GM13977 (cell line): ENCODE results near the gene PRKAR1B.

Experiments used
- DNase-seq: peaks from one replicate; pipeline ENCODE4 v3.0.0; 2012; ENCODE audit warnings: low spot score
- CTCF ChIP-seq: IDR thresholded peaks from 2 replicates; pipeline ENCODE4 v1.5.1; 2012; ENCODE audit warnings: mild to moderate bottlenecking, control low read depth; ENCODE audit not compliant: insufficient read depth; ENCODE audit errors: extremely low read depth, missing control alignments
- in situ Hi-C: fragments of 300-500 bp; cut with MboI; formaldehyde crosslinking; loops from one replicate; pipeline ENCODE4 v1.12.0; 2022; ENCODE audit warnings: low sequenced_read_pairs, low pct_unique_long_range_greater_than_20kb, mixed read lengths, inconsistent platforms; ENCODE audit not compliant: unreplicated experiment

PRKAR1B gene

GRCh38 chr7:504221-505111, 222.6 kb downstream of the PRKAR1B start:
- TF ChIP-seq CTCF: no peak
- no peak for DNase-seq
- in situ Hi-C loops: no loop called here

GRCh38 chr7:503575-504111, 223.4 kb downstream of the PRKAR1B start:
- no peak for TF ChIP-seq CTCF
- in situ Hi-C loops: no loop called here
- DNase-seq: no peak

- in situ Hi-C loops: no loop called here
- TF ChIP-seq CTCF: no peak
- DNase-seq: no peak
These were observed 224.8 kb downstream of the PRKAR1B start for GRCh38 chr7:502296-502695.

GRCh38 chr7:501526-501925, 225.6 kb downstream of the PRKAR1B start:
- no peak for TF ChIP-seq CTCF
- in situ Hi-C loops: no loop called here
- no peak for DNase-seq

- no peak for DNase-seq
- TF ChIP-seq CTCF: no peak
- in situ Hi-C loops: no loop called here
These were observed 226.3 kb downstream of the PRKAR1B start for GRCh38 chr7:500521-501420.

- DNase-seq: no peak
- in situ Hi-C loops: no loop called here
- no peak for TF ChIP-seq CTCF
These were observed 227.1 kb downstream of the PRKAR1B start for GRCh38 chr7:499853-500485.
